Activated gamma-delta T cell treated with anti-CD3 and anti-CD28 coated beads, Interleukin-2, amount 50 U/mL, for 16 hours (primary cell): ENCODE data around the gene LNP1.
A peak's percentile ranks its signal among the peaks of the same experiment; 100 is the strongest.
"Not testable (repeated sequence)": the region's sequence is repeated elsewhere in the genome, so short reads cannot be mapped to it uniquely, and the experiment has no call there.

ENCODE experiments used
- DNase-seq: peaks from one replicate; pipeline ENCODE4 v3.0.0-alpha.2; 2020; ENCODE audit warnings: low read depth

Gene LNP1, protein sequence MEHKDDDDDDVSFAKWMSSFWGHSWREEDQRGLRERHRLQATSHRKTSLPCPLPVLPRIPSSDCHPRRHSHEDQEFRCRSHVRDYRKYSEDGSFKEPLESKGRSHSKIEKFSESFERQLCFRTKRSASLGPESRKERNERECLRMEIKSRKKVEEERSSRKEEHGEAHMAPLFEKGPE

DNA sequence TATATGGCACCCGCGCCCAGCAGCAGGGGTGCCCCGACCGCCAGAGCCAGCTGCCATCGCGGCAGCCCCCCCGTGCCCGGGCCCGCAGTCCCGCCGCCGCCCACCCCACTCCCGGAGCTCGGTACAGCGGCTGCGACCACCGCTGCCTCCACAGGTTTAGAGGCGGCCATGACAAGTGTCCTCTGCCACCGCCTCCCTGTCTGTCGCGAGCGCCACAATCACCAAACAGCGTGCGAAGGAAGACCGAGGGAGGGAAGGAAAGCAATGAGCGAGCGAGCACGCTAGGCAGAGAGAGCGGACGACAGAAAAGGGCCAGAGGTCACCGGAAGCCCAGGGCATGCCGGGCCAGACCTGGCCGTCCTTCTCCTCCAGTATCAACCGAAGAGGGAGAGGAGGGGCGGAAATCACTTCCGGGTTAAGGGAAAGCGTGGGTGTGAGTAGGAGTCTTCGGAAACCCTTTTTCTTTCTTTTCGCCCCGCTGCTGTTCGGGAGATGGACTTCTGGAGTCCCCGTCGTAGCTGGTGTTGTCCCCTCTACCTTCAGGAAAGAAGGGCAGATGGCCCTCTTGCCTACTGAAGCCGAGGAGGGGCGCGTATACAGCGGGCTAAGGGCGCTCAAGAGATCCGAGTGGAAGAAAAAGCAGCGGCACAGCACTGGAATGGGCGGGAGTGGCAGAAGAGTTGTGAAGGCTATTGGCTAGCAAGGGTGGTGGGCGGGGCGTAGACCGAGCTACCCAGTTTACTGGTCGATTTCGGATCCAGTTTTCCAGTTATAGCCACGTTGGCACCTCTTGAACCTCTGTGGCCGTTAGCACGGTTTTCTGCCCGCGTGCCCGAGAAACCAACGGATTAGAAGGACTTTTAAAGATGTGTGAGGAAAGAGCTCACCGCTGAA, at the start of gene LNP1, which contains the start of gene TOMM70:
TSS of gene LNP1 (plus strand) at position 760 of the 894 bp plus-strand sequence. CDS start 28,191 bp downstream, outside the sequence.
TSS of gene TOMM70 (minus strand) at position 310 of the 894 bp plus-strand sequence. CDS start at position 170, 140 bp downstream.
- peak; percentile 89 for DNase-seq

DNA sequence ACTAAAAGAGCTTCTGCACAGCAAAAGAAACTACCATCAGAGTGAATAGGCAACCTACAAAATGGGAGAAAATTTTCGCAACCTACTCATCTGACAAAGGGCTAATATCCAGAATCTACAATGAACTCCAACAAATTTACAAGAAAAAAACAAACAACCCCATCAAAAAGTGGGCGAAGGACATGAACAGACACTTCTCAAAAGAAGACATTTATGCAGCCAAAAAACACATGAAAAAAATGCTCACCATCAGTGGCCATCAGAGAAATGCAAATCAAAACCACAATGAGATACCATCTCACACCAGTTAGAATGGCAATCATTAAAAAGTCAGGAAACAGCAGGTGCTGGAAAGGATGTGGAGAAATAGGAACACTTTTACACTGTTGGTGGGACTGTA, 49.6 kb upstream of the LNP1 start:
- DNase-seq = not testable (repeated sequence)

DNA sequence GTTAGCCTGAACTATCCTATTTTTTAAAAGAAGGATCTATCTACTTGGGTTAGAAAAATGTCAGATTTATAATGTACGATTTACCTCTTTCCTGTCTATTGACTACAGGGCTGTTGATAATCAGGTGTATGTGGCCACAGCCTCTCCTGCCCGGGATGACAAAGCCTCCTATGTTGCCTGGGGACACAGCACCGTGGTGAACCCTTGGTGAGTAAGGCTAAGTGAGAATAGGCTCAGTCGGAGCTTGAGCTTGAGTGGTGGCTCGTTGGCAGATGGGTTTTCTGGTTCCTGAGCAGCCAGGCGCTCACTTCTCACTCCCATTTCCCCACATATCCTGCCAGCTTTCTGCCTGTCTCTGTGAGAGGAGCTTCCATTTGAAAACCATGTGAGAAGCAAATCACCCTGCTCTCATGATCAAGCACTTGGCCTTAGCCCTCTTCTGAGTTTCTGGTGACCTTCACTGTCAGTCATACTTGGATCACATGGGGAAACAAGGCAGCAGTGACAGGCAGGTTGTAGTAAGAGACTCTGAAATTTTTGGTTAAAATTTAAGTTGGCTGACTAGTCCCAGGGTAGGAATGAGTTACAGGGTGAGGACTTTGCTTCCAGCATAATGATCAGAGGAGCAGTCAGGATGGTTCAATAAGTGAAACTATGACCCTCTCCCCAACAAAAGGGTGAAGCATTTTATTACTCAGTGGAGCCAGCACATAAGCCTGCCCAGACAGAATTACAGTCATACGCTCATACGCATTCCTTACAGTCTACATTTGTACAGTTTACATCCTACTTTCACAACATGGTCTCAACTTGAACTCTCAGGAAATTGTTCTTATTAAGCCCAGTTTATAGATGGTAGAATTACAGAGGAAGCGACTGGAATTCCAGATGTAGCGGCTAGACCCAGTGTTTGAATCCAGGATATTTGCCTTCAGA, 48.8 kb upstream of the LNP1 start:
- no peak for DNase-seq

DNA sequence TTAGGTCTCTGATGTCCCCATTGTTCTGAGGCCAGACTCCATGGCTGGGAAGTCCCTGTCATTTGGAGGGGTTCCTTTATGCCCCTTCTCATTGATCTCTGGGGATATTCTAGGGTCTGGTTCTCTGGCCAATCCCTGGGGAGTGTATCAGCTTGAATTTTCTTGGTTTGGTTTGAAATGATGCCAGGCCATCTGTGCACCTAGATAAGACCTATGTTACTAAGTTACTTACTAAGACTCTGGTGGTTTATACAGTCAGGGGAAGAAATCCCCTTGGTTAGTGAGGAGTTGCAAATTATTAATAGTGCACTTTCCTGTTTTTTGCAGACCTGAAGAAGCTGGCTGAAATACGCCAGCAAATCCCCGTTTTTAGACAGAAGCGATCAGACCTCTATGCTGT, 46.5 kb upstream of the LNP1 start:
- DNase-seq = no peak

DNA sequence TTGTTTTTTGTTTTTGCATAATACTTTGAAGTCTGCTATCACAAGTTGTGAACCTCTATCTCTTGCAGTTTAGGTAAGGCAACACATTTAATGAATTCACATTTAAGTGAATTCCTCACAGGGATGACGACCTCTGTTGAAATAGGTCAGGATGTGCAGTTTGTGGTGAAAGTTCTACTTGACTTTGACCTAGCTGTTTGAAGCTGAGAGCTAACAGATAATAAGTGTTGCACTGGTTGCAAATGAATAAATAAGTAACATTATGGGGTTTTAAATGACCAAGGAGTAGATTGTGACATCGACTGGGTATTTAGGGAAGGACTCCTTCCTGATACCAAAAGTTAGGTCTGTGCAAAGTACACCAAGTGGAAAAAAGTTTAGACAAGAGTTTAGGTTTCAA, 42.9 kb upstream of the LNP1 start:
- no peak for DNase-seq

GRCh38 chr3:100359035-100359434, 42.3 kb upstream of the LNP1 start:
- DNase-seq = no peak

DNA sequence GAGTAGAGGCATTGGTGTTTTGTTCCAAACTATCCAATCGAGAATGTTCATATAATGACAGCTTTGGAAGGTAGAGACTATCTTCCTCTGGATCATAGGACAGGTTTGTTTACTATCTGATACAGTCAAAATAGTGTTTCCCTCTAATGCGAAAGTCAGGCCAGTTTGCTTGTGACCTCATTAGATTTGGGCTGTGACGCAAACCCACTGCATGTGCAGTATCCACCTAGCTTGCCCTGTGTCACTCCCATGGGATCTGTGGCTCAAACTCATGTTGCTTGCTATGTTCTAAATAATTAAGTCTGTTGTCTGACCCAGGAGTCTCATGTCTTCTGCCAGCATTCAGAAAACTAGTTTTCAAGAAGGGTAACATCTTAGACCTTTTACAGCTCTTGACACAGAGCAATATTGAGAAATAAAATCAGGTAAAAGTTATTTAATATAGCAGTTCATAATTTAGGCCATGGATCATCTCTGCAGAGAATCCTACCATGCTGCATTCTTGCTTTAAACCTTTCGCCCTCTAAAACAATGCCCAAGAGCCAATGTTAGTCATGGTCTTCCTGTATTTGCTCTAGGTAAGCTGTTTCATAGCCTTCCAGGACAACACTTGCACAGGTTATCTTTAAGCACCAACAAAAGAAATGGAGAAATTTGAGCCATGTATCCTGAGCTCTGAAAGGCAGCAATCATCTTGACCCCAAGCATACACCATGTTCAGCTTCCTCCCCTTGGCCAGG, 40.4 kb upstream of the LNP1 start:
- no peak for DNase-seq

GRCh38 chr3:100361897-100362296, 39.4 kb upstream of the LNP1 start:
- DNase-seq = no peak

DNA sequence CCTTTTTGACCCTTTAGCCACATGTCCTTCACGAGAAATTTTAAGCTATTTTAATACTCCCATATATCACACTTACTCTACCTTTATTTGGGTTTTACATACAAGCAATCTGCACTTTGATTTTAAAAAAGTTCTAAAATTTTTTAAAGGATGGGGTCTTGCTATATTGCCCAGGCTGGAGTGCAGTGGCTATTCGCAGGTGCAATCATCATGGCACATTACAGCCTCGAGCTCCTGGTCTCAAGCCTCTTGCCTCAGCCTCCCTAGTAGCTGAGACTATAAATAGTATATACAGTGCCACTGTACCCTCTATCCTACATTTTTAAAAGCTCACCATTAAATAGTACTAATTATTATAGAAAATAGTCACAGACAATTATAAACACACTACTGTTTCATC, 36.9 kb upstream of the LNP1 start:
- no peak for DNase-seq

DNA sequence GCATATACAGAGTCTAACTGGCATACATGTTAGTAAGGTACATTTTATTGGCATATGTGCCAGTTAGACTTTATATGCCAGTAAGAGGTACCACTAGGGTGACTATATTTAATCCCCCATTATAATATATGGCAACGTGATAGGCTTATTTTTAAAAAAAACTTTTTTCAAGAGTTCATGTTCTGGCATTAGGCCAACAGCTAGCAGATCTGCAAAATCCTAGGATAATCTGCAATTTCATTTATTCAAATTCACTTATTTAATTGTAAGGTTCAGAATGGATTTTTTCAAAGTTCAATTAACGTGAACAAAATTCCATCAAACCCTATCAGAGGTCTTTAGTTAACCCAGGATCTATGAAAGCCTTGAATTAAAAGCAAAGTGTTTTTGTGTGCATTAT, 34.9 kb upstream of the LNP1 start:
- no peak for DNase-seq

GRCh38 chr3:100368441-100368840, 32.9 kb upstream of the LNP1 start:
- DNase-seq = no peak

DNA sequence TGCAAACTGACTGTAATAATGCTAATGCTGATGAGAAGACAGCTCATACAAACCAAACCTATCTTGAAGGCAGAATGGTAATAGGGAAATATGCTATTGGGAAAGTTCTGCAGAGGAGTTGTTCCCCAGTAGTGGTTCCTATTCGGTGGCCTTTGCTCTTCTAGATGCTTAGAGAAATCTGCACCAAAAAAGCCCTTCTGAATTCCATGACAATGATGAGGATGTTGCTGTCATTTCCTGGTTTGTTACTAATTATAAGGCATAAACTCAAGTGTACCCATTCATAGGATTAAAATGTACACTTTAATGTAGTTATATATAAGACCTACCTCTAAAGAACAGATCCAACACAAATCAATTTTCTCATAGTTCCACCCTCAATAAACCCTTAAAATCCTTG, 30.6 kb upstream of the LNP1 start:
- DNase-seq = no peak

DNA sequence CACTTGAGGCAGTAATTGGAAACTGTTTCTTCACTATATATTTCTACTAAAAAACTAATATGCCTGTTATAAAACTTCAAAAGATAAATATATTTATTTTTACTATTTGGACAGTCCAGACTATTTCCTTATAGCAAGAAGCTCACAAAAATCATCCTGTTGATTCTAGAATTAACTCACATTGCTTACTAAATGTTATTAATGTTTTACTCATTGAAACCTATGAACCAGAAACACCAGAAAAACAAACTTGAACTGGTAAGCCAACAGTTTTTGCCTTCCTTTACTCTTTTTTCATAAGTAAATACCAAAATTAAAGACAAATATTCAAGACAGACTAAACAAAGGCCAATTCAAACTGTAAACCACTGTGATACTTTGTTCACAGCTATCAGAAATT, 26.8 kb upstream of the LNP1 start:
- no peak for DNase-seq

- no peak for DNase-seq
Observed at GRCh38 chr3:100376301-100376700, 25.0 kb upstream of the LNP1 start.

- no peak for DNase-seq
Observed at GRCh38 chr3:100384733-100385525, 16.4 kb upstream of the LNP1 start.

GRCh38 chr3:100386437-100387074, 14.8 kb upstream of the LNP1 start:
- no peak for DNase-seq

DNA sequence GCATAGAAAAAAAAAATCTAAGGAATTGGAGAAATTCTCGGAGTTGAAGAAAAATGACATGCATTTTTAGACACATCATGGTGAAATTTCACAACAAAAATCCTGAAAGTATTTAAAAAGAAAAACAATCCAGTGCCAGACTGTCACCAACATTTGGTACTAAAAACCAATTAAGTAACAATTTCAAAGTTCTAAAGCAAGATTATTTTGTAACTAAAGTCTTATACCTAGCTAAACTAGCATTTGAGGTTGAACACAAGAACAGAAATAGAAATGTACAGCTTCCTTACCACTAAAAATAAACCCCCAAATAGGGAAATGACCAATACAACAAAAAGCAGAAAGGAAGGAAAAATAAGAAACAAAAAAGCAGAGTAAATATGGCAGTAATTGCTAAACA, 12.3 kb upstream of the LNP1 start:
- DNase-seq = no peak

- DNase-seq = no peak
Observed at GRCh38 chr3:100395679-100396431, 5.5 kb upstream of the LNP1 start.

DNA sequence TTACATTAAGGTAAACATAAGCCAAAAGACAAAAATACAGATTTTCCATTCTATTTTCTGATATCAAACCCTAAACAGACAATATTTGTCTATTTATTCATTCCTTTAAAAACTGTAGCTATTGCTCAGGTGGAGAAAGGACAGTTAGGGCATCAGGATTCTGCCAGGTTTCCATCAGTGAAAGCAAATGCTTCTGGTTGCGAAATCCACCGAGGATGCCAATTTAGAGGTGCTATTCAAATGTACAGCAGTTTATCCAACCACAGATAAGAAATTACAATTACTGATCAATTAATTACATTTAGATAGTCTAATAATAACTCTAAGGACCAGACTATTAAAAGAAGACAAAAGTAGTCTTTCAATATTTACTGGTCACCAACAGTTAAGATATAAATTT, 4.4 kb upstream of the LNP1 start:
- no peak for DNase-seq
